HCT116 (cell line): Measurements from ENCODE around the gene PHACTR1.

Experiments used
- CEBPB ChIP-seq: IDR thresholded peaks from 2 replicates; pipeline ENCODE4 v1.6.1; 2012; ENCODE audit warnings: low read depth
- CTCF ChIP-seq, 3 experiments: fragments of 200-600 bp in 1 of 3; sonication (generic) in 1 of 3; IDR thresholded peaks in 2 of 3; conservative IDR thresholded peaks in 1 of 3; 2 replicates each; pipeline ENCODE4 v1.5.1; 2012 to 2017; ENCODE audit warnings: low read depth in 2 of 3, low read length in 2 of 3, antibody characterized with exemption in 1 of 3, borderline replicate concordance in 1 of 3, control low read depth in 1 of 3, mild to moderate bottlenecking in 1 of 3, mixed read lengths in 1 of 3, mixed run types in 1 of 3, moderate library complexity in 1 of 3; ENCODE audit not compliant: insufficient read depth in 1 of 3
- EGR1 ChIP-seq: IDR thresholded peaks from 2 replicates; pipeline ENCODE4 v1.6.1; 2012; ENCODE audit warnings: low read depth
- ELF1 ChIP-seq: IDR thresholded peaks from 2 replicates; pipeline ENCODE4 v1.6.1; 2012; ENCODE audit warnings: low read depth, borderline replicate concordance
- EZH2 ChIP-seq: fragments of 200-600 bp; sonication (generic); IDR thresholded peaks from 2 replicates; pipeline ENCODE4 v1.6.1; 2017; ENCODE audit warnings: antibody characterized with exemption, mixed run types
- JUND ChIP-seq: IDR thresholded peaks from 2 replicates; pipeline ENCODE4 v1.6.1; 2012
- MAX ChIP-seq: IDR thresholded peaks from 2 replicates; pipeline ENCODE4 v1.6.1; 2012
- POLR2A ChIP-seq: IDR thresholded peaks from 2 replicates; pipeline ENCODE4 v1.7.0; 2011; ENCODE audit warnings: borderline replicate concordance; ENCODE audit not compliant: insufficient read depth, insufficient read length; ENCODE audit errors: extremely low read depth
- POLR2AphosphoS5 ChIP-seq: IDR thresholded peaks from 2 replicates; pipeline ENCODE4 v1.6.1; 2011; ENCODE audit warnings: mild to moderate bottlenecking, low read depth, low read length, moderate library complexity
- YY1 ChIP-seq: IDR thresholded peaks from 2 replicates; pipeline ENCODE4 v1.6.1; 2011; ENCODE audit warnings: low read length, low read depth, moderate library complexity, mild to moderate bottlenecking; ENCODE audit not compliant: insufficient replicate concordance; ENCODE audit errors: extremely low read depth

GRCh38 chr6:13188306-13188705 is 471.7 kb downstream of the PHACTR1 start:
- no peak for TF ChIP-seq CTCF (IDR thresholded peaks at IDR 0.05 in 2 of 3, conservative IDR thresholded peaks at IDR 0.05 in 1 of 3; ENCODE audit: borderline replicate concordance in 1 of 3, insufficient read depth in 1 of 3, low read depth in 2 of 3, low read length in 2 of 3)
- TF ChIP-seq EGR1: no peak
- TF ChIP-seq POLR2AphosphoS5: no peak
- TF ChIP-seq YY1: no peak
- TF ChIP-seq CEBPB: no peak
- no peak for TF ChIP-seq MAX
- no peak for TF ChIP-seq ELF1
- no peak for TF ChIP-seq EZH2
- TF ChIP-seq JUND: no peak
- no peak for TF ChIP-seq POLR2A
